GM18867 (cell line): ENCODE measurements around the gene AGPAT1.
"Not testable (repeated sequence)": the region's sequence is repeated elsewhere in the genome, so short reads cannot be mapped to it uniquely, and the experiment has no call there.

ENCODE experiments used
- ATAC-seq: cut with Tn5 transposase; IDR thresholded peaks from one replicate; pipeline ENCODE4 v1.9.1; 2021; ENCODE audit warnings: mild to moderate bottlenecking, moderate library complexity; ENCODE audit not compliant: unreplicated experiment

AGPAT1 gene

GRCh38 chr6:32187725-32188380, 12.0 kb upstream of the AGPAT1 start:
- ATAC-seq = not testable (repeated sequence)

DNA sequence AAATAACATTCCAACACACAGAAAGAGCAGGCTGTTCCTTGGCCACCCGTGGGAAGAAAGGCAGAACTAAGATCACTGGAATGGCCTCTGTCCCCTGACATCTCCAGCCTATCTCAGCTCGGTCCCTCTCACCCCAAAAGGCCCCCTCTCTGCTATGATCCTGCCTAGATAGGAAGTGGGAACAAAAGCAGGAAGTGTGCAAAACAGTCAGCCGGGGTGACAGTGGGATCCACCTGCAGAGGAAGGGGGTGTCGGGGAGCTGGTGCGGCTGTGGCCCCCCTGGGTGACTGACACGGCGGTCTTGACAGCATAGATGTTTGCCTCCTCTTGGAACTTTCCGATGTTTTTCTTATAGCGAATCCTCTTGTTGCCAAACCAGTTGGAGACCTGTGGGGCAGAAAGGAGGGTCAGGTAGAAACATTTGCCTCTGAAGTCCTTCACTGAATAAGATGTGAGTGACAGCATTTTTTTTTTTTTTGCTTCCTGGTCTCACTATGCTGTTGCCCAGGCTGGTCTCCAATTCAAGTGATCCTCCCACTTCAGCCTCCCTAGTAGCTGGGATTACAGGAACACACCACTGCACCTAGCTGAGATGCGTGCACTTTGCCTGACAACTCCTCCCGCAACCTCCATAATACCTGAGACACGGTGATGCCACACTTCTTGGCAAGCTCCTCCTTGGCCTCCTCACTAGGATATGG, 11.3 kb upstream of the AGPAT1 start:
- no peak for ATAC-seq

DNA sequence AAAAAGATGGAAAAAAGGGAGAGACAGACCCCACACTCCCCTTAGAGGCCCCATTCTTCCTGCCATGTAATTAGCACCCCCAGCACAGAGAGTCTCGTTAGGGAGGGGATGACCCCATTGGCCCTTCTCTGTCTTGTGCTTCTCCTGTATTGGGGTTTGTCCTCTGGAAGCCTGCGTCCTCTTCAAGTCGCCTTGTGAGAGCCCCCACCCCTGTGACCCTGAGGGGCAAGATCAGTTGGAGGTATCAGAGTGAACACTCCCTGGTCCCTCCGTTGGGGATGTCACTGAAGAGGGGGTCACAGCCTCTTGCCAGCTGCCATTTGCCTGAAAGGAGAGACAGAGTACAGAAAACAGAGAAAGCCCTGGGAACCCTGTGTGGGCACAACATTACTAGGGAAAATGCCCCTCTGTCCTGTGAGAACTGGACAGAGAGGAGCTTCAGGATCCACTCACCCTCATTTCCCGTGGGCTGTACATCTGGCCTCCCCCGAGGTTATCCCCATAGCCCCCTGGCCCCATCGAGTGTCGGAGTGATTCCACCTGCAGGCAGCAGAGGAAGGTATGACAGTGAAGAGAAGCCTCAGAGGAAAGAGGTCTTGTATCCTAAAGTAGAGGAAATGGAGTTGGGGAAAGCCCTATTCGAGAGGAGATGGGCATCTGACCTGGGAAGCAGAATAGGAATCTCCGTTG, 10.4 kb upstream of the AGPAT1 start:
- ATAC-seq = not testable (repeated sequence)

- ATAC-seq = not testable (repeated sequence)
These were observed 9.8 kb upstream of the AGPAT1 start for GRCh38 chr6:32185681-32186131.

DNA sequence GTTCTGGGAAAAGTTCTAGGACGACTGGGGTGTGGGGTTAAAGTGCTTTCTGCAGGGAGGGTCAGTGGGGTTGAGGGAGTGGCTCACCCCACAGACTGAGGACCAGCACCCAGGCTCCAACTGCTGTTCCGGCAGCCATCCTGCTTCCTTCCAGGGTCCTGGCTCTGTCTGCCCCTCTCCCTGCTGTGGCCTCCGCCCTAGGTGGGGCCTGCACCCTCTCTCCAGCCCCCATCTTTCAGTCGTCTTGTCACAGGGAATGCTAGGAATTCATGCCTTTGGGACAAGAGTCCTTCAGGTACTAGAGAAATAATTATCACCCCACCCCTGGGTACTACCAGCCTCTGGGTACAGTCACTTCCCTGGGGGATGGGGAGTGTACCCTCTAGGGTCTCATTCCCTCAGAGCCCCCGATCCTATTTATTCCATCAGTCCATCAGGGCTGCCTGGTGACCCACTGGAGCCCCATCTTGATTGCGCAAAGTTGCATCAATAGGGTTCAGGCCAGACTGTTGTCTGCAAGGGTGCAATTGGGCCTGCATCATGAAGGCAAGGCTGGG, 8.3 kb upstream of the AGPAT1 start, which contains the start of gene AGER:
AGER (minus strand) TSS at position 170 of the 557 bp plus-strand sequence; CDS start at position 139, 31 bp downstream.
- ATAC-seq = no peak

DNA sequence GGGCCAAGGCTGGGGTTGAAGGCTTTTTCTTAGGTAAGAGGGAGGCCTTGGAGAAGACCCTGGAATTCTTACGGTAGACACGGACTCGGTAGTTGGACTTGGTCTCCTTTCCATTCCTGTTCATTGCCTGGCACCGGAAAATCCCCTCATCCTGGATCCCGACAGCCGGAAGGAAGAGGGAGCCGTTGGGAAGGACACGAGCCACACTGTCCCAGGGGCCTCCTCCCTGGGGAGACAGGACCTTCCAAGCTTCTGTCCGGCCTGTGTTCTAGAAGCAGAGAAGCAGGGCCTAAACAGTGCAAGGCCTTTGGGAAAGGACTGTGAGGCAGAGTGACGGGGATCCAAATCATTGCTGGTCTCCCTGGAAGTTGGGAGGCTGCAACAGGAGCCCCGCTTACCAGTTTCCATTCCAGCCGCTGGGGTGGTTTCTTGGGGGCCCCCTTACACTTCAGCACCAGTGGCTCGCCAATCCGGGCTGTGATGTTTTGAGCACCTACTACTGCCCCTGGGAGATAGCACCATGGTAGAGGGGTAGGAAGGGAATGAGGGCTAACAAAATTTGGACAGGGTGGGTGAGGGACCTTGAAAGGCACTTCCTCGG, 7.7 kb upstream of the AGPAT1 start:
- ATAC-seq = no peak

DNA sequence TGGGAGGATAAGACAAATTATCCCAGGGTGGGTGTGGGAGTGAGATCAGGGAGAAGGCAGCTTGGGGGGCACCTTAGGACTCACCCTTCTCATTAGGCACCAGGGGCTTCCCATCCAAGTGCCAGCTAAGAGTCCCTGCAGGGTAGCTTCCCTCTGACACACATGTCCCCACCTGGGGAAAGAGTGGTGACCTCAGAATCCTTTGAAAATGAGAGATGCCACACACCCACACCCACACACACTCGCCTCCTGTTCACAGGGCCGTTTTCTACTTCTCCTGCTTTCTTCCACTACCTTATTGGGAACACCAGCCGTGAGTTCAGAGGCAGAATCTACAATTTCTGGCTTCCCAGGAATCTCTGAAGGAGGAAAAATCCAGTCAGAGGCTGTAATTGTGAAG, 7.1 kb upstream of the AGPAT1 start:
- no peak for ATAC-seq

- no peak for ATAC-seq
These were observed 6.7 kb upstream of the AGPAT1 start for GRCh38 chr6:32182555-32182981.

DNA sequence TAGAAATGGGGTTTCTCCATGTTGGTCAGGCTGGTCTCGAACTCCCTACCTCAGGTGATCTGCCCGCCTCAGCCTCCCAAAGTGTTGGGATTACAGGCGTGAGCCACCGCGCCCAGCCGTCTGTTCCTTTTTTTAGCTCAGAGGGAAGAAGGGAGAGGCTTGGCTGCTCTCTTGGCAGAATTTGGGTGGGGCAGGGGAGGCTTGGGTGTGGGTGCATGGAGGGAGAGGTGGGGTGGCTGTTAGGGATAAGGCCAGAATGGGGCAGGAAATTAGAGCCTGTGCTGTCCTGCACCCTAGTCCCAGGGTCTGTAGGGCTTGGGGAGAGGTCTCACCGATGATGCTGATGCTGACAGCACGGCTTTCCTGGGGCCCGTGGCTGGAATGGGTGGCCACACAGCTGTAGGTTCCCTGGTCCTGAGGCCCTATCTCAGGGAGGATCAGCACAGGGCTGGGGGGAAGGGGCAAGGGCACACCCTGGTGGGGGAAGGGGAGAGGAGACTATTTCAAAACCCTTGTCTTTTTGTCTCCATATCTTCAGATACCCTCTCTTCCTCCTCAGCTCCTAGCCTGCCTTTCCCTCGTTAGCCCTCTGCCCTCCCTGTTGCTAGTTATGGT, 6.1 kb upstream of the AGPAT1 start:
- no peak for ATAC-seq

DNA sequence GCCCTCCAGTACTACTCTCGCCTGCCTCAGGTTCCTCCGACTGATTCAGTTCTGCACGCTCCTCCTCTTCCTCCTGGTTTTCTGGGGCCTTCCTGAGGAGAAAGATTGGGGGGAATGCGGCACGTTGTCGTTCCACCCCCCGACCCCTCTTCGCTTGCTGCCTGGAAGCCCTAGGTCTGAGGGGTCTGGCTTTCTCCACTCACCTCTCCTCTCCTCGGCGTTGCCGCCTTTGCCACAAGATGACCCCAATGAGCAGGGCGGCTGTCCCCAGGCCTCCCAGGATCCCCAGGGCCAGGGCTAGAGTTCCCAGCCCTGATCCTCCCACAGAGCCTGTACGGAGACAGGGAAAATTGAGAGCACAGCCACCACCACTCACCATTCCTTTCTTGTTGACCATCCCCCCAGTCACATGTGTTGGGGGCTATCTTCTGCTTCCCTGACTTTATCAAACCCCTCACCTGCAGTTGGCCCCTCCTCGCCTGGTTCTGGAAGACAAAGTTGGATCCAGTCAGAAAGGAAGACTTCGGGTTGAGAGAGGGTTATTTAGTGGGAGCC, 5.3 kb upstream of the AGPAT1 start:
- no peak for ATAC-seq

GRCh38 chr6:32179766-32180405, 4.0 kb upstream of the AGPAT1 start:
- ATAC-seq = no peak

GRCh38 chr6:32178547-32179440, 2.9 kb upstream of the AGPAT1 start:
- ATAC-seq = no peak

GRCh38 chr6:32177788-32178546, 2.1 kb upstream of the AGPAT1 start, which contains the start of gene RNF5:
Gene RNF5 (plus strand): TSS chr6:32178405. CDS start chr6:32178512, 107 bp downstream.
- ATAC-seq = peak; percentile 78

DNA sequence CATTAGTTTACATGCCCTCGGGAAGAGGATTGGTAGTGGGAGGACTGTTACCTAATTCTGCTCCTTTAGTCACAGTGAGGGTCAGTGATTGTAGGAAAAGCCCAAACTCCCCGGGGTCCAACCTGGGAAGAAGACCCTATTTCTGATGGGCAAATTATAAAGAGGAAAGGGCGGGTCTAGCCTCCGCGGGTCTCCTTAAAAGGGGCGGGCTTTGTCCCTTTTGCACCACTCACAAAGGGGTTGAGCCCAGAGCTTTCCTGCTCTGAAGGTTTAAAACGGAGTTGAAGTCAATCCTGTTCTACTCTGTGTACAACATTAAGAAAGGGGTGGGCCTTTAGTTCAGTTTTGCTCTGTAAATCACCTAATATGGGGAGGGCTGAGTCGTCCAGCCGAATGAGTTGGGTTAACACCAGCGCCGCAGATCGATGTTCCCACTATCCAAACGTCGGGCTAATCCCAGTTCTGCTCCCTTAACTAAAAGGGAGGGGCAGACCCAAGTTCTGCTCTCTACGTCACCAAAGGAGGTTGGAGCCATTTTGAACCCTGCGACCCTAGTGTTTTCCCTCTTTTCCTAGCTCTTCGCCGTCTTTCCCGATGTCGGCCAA, 1.4 kb upstream of the AGPAT1 start:
- ATAC-seq = no peak

- ATAC-seq = no peak
These were observed 745 bp upstream of the AGPAT1 start for GRCh38 chr6:32176476-32177182.

DNA sequence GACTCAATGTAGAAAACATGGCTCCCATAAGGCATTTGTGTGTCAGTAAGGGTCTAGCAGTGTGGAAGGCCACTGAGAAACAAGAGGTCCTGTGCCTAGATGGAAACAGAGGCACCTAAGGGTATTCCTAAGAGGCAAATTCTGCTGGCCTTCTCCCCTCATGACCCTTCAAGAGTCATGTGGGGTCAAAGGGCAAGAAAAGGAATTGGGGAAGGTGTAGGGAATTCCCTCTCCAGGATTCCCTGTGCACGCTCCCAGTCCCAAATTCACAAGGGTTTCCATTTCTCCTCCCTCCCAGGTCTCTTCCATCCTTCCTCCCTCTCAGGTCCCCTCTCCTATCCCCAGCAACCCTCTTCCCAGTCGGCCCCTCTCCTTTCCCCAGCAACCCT, 568 bp downstream of the AGPAT1 start:
- ATAC-seq = no peak

GRCh38 chr6:32174416-32174815, 1.5 kb downstream of the AGPAT1 start:
- ATAC-seq = no peak
